Ammon's horn (tissue), 1 donor: ENCODE results near the gene CDCA8.
"Not testable (repeated sequence)": the region's sequence is repeated elsewhere in the genome, so short reads cannot be mapped to it uniquely, and the experiment has no call there.

ENCODE experiments used
- DNase-seq: peaks from one replicate; pipeline ENCODE4 v3.0.0-alpha.2; 2016; ENCODE audit warnings: low spot score

Gene CDCA8

GRCh38 chr1:37673920-37674319 is 18.4 kb upstream of the CDCA8 start:
- no peak for DNase-seq

DNA sequence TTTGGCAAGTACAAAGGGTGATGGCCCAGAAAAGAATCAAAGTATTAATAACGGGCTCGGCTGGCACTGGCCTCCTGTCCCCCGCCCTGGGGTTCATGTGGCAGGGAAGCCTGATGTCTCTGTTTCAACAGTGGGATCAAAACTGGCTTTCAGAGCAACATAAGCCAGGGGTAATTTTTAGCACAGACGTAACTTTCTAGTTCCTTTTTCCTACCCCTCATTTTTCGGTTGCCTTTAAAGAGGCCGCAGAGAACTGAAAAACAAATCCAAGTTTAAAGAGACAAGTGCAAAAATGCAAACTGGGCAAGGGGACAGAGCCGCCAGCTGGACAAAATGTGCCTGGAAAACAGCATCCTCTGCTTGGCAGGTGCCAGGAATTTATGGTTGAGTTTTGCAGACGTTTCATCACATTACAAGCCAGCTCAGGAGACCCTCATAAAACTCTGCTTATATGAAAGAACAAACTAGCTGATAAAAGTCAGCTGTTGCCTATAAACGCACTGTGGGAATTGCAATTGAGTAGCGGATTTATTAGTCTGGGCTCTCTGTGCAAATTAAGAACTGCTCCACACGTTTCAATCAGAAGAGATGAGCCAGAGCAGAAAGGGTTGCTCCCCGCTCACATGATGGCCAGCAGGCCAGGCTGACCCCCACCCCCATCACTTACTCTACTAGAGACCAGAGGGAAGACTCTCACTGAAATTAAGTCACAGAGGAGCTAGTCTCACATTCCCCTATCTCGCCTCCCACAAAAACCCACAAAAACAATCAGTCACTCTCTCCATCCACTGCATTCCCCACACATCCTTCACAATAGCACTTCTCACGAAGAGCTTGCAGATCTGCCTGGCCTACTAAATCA is 15.8 kb upstream of the CDCA8 start:
- peak; percentile 44 for DNase-seq

GRCh38 chr1:37677143-37677439 is 15.2 kb upstream of the CDCA8 start:
- DNase-seq, result no peak

DNA sequence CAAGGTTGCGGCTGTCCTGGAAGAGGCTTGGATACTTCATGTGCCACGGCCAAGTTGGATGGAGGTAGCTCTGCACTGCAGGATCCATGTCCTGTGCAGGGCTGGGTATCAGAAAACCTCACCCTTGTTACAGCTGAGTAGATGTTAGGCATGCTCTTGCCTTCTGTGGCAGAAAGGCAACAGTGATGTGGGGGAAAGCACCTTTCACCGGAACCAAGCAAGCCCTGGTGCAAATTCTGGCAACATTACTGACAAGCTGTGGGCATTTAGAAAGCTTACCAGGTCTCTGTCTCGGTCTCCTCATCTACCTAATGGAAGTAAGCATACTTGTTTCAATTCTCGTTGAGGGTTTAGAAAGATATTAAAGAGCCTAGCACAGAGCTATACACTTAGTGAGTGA is 14.5 kb upstream of the CDCA8 start:
- DNase-seq, result no peak

DNA sequence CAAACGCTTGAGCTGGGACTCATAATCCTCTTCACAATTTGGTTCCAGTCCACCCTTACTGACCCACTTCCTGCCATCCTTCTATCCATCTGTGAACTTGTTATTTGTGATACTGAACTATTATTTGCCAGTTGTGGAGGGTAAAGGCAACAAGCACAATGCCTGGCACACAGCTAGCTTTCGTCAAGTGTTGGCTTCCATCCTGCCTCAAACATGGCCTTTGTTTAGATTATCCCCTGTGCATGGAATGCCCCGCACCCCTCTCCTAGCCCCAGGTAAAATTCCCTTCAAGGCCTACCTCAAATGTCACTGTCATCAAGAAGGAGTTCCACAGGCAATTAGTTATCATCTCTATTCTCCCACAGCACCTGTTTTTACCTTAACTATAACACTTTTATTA is 11.4 kb upstream of the CDCA8 start:
- DNase-seq, result no peak

- peak; percentile 80 for DNase-seq
Measured at GRCh38 chr1:37682334-37682987, 9.9 kb upstream of the CDCA8 start.

DNA sequence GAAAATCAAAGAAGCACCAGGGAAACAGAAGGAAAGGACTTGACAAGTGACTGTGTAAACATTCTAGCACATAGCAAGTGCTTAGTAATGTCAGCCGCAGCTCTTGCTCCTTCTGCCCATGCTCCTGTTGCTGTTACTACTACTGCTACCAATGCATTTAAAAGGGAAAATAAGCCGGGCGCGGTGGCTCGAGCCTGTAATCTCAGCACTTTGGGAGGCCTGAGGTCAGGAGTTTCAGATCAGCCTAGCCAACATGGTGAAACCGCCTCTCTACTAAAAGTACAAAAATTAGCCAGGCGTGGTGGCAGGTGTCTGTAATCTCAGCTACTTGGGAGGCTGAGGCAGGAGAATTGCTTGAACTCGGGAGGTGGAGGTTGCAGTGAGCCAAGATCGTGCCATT is 8.1 kb upstream of the CDCA8 start:
- not testable (repeated sequence) for DNase-seq

DNA sequence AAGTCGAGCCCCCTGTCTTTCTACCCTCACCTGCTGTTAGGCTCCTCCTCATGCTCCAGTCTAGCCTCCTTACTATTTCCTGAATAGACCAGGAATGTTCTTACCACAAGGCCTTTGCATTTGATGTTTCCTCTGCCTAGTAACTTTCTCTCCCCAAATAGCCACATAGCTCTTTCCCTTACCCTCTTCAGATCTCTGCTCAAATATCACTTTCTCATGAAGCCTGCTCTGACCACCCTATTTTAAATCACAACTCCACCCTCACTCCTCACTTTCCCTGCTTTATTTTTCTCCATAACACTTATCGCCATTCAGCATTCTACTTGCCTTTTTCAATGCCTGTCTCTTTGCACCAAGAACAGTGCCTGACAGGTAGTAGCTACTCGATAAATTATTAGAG is 6.6 kb upstream of the CDCA8 start:
- no peak for DNase-seq

DNA sequence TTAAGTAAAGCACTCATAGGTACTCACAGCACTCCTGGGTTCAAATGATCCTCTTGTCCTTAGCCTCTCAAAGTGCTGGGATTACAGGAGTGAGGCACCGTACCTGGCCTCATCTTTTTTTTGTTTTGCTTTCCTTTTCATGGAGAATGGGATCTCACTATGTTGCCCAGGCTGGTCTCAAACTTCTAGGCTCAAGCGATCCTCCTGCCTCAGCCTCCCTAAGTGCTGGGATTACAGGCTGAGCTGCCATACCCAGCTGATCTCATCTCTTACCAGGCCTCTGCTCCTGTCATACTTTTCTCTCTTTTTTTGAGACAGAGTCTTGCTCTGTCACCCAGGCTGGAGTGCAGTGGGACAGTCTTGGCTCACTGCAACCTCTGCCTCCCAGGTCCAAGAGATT is 4.6 kb upstream of the CDCA8 start:
- DNase-seq, result not testable (repeated sequence)

- no peak for DNase-seq
Measured at GRCh38 chr1:37688926-37689325, 3.4 kb upstream of the CDCA8 start.

- peak; percentile 40 for DNase-seq
Measured at GRCh38 chr1:37691497-37692077, 729 bp upstream of the CDCA8 start.

DNA sequence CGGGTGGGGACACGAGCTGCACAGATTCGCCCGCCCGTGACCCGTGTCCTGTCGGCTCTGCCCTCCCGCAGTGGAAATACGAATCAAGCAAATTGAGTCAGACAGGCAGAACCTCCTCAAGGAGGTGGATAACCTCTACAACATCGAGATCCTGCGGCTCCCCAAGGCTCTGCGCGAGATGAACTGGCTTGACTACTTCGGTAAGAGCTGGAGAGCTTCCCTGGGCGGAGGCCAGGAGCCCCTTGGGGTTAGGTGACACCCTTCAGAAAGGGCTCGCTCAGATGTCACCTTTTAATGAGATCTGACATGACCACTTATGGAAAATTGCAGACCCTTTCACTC is 489 bp downstream of the CDCA8 start:
- DNase-seq, result no peak

DNA sequence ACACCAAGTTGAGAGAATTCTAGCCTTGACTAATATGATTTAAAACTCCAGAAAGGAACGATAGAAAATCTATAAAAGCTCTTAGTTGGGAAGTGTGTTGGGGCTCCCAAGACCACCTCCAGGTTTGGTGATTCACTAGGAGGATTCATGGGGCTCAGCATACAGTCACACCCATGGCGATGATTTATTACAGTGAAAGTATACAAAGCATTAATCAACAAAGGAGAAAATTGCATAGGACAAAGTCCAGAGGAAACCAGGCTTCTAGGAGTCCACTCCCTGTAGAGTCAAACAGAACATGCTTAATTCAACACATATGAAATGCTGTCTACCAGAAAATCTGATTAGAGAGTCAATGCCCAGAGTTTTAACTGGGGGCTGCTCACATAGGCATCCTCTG is 4.8 kb downstream of the CDCA8 start:
- DNase-seq, result no peak

DNA sequence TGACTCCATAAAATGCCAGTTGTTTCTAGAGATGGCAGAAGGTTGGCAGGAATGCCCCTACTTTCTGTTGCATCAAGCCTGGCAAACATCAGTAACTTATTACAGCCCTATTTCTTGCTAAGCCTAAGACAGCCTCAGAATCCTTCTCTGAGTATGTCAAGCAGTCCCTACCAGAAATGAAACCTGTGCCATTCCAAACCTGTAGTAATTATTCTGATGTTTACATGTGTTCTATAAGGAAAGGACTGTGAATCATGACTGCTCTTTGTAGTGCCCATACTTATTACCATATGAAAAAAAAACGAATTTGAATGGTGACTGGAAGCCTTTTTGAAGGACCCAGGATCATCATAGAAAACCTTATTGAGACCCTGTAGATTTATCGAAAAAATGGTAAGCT is 5.4 kb downstream of the CDCA8 start:
- no peak for DNase-seq

DNA sequence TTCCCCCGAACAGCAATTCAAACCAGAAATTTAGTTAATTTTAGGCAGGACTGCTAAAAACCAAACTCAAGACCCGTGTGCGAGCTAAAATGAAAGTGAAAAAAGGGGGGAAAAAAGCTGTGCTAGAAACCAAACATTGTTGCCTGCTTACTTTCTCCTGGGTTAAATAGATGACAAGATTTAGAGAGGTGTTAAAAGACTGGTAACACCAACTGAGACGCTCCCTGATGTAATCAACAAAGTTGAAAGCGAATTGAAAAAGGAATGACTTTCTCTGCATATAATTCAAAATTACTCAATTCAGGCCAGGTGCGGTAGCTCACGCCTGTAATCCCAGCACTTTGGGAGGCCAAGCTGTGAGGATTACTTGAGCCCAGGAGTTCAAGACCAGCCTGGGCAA is 6.8 kb downstream of the CDCA8 start:
- no peak for DNase-seq

DNA sequence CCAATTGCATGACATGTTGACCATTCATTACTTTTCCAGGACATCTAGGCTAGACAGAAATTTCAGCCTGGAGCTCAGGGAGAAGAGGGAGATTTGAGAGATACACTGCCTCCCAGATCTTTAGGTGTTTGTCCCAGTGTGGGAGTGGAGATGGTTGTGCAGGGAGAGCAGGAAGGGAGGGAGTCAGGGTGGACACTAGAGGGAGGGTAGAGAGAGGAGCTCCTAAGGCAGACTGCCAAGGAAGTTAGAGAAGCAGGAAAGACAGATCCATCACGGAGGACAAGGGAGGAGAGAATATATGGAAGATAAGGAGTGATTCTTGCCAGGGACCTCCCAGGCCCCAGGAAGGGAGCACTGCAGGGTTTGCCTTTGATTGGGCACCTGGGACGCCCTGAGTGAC is 8.7 kb downstream of the CDCA8 start:
- DNase-seq, result no peak

GRCh38 chr1:37703061-37703460 is 10.7 kb downstream of the CDCA8 start:
- no peak for DNase-seq

- DNase-seq, result no peak
Measured at GRCh38 chr1:37704966-37705365, 12.7 kb downstream of the CDCA8 start.

DNA sequence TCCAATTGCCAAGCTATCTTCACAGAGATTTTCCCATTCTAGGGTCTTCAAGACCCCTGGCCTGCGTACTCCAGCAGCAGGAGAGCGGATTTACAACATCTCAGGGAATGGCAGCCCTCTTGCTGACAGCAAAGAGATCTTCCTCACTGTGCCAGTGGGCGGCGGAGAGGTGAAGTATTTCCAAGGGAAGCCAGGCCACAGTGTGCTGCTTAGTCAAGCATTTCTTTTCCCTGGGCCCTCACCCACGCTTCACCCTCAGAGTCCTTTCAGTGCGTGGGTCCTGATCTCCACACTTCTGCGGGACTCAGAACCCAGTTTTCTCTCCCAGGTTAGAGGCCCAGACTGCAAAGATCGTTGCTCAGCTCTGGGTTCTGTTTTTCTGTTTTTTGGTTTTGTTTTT is 13.1 kb downstream of the CDCA8 start:
- DNase-seq, result no peak

GRCh38 chr1:37708471-37708870 is 16.2 kb downstream of the CDCA8 start:
- no peak for DNase-seq

- DNase-seq, result no peak
Measured at GRCh38 chr1:37714226-37714625, 21.9 kb downstream of the CDCA8 start.

DNA sequence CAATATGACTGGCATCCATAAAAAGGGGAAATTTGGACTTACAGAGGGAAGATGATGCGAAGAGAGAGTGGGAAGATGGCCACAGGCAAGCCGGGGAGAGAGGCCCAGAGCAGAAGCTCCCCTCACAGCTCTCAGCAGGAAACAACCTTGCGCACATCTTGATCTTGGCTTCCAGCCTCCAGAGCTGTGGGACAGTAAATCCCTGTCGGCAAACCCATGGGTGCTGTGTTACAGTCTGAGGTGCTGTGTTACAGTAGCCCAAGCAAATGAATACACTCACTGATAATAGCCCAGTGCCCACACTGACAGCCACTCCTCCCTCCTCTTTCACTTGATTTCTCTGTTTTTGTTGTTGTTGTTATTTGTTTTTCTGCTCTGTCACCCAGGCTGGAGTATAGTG is 22.4 kb downstream of the CDCA8 start:
- DNase-seq, result no peak

GRCh38 chr1:37716321-37716720 is 24.0 kb downstream of the CDCA8 start:
- no peak for DNase-seq

DNA sequence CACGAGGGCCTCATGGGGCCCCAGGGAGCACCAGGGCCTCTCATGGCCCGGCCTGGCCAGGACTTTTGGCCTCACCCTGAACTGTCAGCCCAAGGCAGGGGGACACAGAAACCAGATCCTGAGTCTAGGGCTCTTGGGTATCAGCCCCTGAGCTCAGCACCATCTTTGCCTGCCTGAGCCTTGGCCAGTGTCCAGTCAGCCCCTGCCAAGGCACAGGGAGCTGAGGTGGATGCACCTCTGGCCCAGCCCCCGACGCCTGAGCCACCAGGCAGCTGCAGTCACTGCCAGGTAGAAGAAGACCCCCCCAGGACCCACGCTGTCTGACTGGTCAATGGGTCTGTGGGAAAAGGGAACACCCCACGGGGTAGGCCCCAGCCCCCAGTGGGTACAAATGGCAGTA is 25.3 kb downstream of the CDCA8 start:
- DNase-seq, result no peak
